HepG2 (cell line): ENCODE measurements around the gene COPB2. TPM values are rescaled to one million over a fixed set of nuclear protein-coding genes. Genes with fewer than 3 reads are reported as not detected.

ENCODE experiments used
- AHR ChIP-seq: IDR thresholded peaks from 2 replicates; pipeline ENCODE4 v1.6.1; 2018; ENCODE audit warnings: missing genetic modification reagents, missing compliant biosample characterization
- GATA4 ChIP-seq: sonication (generic); IDR thresholded peaks from 2 replicates; pipeline ENCODE4 v1.6.1; 2016; ENCODE audit warnings: antibody characterized with exemption, low read depth, borderline replicate concordance
- NCOA1 ChIP-seq: sonication (generic); formaldehyde crosslinking; IDR thresholded peaks from 2 replicates; pipeline ENCODE4 v1.9.0; 2021; ENCODE audit warnings: missing genetic modification reagents
- ZNF34 ChIP-seq: sonication (generic); formaldehyde crosslinking; IDR thresholded peaks from 2 replicates; pipeline ENCODE4 v1.4.0; 2020; ENCODE audit warnings: mild to moderate bottlenecking, missing genetic modification reagents, borderline replicate concordance
- ZNF530 ChIP-seq: sonication (generic); formaldehyde crosslinking; IDR thresholded peaks from 2 replicates; pipeline ENCODE4 v1.5.0; 2020; ENCODE audit warnings: low read depth, mild to moderate bottlenecking, missing genetic modification reagents
- polyA plus RNA-seq, 8 experiments: library from polyadenylated mRNA; depleted of rRNA in 3 of 8; stranded (reverse) in 7 of 8; unstranded in 1 of 8; fragments of >200 nt; fragmentation: Illumina TruSeq in 4 of 8; extraction: Trizol in 4 of 8; gene quantifications; 2 replicates each; pipeline versions ENCODE4 v1.2.1 to v1.2.3, GENCODE V29; 2011 to 2016; ENCODE audit warnings: low read depth in 4 of 8, missing spikeins in 1 of 8, mixed read lengths in 1 of 8; ENCODE audit not compliant: insufficient read depth in 1 of 8
- total RNA-seq, 5 experiments: library from RNA; depleted of rRNA; stranded (reverse); fragments of >200 nt; fragmentation: Illumina TruSeq; extraction: Trizol; gene quantifications; 2 replicates each; pipeline ENCODE4 v1.2.3, GENCODE V29; 2016; ENCODE audit warnings: low read depth in 1 of 5
- TF ChIP-seq, protein P1 (sequence below): sonication (generic); formaldehyde crosslinking; IDR thresholded peaks from 2 replicates; pipeline ENCODE4 v1.8.0; 2023; ENCODE audit warnings: mild to moderate bottlenecking, missing genetic modification reagents
- TF ChIP-seq, protein P2 (sequence below): sonication (generic); formaldehyde crosslinking; IDR thresholded peaks from 2 replicates; pipeline ENCODE4 v1.5.1; 2020; ENCODE audit warnings: mild to moderate bottlenecking, missing genetic modification reagents, borderline replicate concordance
- TF ChIP-seq, protein P3 (sequence below): sonication (generic); formaldehyde crosslinking; IDR thresholded peaks from 2 replicates; pipeline ENCODE4 v1.4.0; 2020; ENCODE audit warnings: missing genetic modification reagents
- TF ChIP-seq, protein P4 (sequence below): sonication (generic); formaldehyde crosslinking; IDR thresholded peaks from 2 replicates; pipeline ENCODE4 v1.5.0; 2020; ENCODE audit warnings: mild to moderate bottlenecking, missing genetic modification reagents

The COPB2 gene
- total and polyA plus RNA-seq, 2 of the 13 experiments (the other 11 are each of a cell fraction or from before 2014, with no cell fraction given), result 83.3 to 217 TPM

DNA sequence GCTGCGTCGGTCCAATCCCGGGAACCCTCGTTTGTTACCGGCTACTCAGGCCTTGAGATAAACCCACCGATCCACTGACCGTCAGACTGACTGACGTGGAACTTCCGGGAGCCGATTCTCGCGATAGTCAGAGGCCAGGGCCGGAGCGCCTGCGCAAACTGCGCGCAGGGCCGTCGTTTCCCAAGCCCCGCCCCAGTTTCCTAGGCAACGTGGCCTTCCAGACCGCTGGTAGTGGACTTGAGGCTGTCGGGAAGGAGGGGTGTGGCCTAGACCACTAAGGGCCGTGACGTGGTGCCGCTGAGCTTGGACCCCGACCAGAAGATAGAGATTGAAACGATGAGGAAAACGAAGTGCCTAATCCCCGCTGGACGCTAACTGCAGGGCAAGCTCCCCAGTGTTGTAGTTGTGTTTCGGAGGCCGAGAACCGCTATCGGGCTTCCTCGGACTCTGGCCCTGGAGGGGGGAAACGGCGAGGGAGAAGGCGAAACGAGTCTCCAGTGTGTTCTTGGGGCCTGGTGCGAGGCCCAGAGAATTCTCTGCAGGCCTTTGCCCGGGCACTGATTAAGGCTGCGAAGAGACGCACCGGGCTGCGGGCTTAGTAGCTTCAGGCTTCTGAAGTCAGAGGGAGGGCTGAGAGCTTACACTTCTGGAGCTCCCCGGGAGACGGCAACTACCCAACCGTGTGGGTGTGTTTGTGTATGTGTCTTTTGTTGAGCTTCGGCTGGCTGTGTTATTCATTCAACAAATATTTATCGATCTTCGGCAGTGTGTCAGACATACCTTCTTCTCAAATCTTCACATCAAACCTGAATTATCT lies at the start of gene COPB2 (continued):
- TF ChIP-seq, protein P1, sequence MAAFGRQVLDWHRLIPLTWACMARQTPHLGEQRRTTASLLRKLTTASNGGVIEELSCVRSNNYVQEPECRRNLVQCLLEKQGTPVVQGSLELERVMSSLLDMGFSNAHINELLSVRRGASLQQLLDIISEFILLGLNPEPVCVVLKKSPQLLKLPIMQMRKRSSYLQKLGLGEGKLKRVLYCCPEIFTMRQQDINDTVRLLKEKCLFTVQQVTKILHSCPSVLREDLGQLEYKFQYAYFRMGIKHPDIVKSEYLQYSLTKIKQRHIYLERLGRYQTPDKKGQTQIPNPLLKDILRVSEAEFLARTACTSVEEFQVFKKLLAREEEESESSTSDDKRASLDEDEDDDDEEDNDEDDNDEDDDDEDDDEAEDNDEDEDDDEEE (CRISPR knock-in tag), result peak; percentile 66; the same call in 1 of the 2 replicates
- TF ChIP-seq, protein P2, sequence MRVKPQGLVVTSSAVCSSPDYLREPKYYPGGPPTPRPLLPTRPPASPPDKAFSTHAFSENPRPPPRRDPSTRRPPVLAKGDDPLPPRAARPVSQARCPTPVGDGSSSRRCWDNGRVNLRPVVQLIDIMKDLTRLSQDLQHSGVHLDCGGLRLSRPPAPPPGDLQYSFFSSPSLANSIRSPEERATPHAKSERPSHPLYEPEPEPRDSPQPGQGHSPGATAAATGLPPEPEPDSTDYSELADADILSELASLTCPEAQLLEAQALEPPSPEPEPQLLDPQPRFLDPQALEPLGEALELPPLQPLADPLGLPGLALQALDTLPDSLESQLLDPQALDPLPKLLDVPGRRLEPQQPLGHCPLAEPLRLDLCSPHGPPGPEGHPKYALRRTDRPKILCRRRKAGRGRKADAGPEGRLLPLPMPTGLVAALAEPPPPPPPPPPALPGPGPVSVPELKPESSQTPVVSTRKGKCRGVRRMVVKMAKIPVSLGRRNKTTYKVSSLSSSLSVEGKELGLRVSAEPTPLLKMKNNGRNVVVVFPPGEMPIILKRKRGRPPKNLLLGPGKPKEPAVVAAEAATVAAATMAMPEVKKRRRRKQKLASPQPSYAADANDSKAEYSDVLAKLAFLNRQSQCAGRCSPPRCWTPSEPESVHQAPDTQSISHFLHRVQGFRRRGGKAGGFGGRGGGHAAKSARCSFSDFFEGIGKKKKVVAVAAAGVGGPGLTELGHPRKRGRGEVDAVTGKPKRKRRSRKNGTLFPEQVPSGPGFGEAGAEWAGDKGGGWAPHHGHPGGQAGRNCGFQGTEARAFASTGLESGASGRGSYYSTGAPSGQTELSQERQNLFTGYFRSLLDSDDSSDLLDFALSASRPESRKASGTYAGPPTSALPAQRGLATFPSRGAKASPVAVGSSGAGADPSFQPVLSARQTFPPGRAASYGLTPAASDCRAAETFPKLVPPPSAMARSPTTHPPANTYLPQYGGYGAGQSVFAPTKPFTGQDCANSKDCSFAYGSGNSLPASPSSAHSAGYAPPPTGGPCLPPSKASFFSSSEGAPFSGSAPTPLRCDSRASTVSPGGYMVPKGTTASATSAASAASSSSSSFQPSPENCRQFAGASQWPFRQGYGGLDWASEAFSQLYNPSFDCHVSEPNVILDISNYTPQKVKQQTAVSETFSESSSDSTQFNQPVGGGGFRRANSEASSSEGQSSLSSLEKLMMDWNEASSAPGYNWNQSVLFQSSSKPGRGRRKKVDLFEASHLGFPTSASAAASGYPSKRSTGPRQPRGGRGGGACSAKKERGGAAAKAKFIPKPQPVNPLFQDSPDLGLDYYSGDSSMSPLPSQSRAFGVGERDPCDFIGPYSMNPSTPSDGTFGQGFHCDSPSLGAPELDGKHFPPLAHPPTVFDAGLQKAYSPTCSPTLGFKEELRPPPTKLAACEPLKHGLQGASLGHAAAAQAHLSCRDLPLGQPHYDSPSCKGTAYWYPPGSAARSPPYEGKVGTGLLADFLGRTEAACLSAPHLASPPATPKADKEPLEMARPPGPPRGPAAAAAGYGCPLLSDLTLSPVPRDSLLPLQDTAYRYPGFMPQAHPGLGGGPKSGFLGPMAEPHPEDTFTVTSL (CRISPR knock-in tag), result no peak; the same call in 1 of the 2 replicates
- TF ChIP-seq GATA4, result no peak
- no peak for TF ChIP-seq ZNF34 (CRISPR knock-in tag)
- no peak for TF ChIP-seq ZNF530
- TF ChIP-seq, protein P3, sequence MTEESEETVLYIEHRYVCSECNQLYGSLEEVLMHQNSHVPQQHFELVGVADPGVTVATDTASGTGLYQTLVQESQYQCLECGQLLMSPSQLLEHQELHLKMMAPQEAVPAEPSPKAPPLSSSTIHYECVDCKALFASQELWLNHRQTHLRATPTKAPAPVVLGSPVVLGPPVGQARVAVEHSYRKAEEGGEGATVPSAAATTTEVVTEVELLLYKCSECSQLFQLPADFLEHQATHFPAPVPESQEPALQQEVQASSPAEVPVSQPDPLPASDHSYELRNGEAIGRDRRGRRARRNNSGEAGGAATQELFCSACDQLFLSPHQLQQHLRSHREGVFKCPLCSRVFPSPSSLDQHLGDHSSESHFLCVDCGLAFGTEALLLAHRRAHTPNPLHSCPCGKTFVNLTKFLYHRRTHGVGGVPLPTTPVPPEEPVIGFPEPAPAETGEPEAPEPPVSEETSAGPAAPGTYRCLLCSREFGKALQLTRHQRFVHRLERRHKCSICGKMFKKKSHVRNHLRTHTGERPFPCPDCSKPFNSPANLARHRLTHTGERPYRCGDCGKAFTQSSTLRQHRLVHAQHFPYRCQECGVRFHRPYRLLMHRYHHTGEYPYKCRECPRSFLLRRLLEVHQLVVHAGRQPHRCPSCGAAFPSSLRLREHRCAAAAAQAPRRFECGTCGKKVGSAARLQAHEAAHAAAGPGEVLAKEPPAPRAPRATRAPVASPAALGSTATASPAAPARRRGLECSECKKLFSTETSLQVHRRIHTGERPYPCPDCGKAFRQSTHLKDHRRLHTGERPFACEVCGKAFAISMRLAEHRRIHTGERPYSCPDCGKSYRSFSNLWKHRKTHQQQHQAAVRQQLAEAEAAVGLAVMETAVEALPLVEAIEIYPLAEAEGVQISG (CRISPR knock-in tag), result peak; percentile 79
- TF ChIP-seq AHR, result no peak
- TF ChIP-seq, protein P4, sequence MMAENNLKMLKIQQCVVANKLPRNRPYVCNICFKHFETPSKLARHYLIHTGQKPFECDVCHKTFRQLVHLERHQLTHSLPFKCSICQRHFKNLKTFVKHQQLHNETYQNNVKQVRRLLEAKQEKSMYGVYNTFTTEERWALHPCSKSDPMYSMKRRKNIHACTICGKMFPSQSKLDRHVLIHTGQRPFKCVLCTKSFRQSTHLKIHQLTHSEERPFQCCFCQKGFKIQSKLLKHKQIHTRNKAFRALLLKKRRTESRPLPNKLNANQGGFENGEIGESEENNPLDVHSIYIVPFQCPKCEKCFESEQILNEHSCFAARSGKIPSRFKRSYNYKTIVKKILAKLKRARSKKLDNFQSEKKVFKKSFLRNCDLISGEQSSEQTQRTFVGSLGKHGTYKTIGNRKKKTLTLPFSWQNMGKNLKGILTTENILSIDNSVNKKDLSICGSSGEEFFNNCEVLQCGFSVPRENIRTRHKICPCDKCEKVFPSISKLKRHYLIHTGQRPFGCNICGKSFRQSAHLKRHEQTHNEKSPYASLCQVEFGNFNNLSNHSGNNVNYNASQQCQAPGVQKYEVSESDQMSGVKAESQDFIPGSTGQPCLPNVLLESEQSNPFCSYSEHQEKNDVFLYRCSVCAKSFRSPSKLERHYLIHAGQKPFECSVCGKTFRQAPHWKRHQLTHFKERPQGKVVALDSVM (CRISPR knock-in tag), result no peak
- 0 out of 2 replicates have a peak, but pooled peaks have one; percentile 9 for TF ChIP-seq NCOA1 (CRISPR knock-in tag)
